CD4-positive, alpha-beta T cell treated with Interleukin-17A for 4 hours (primary cell): ENCODE measurements around the gene KCNN3.
A peak's percentile ranks its signal among the peaks of the same experiment; 100 is the strongest.

ENCODE experiments used
- DNase-seq: peaks from one replicate; pipeline ENCODE4 v3.0.0-alpha.2; 2020; ENCODE audit warnings: mixed read lengths

Gene KCNN3

DNA sequence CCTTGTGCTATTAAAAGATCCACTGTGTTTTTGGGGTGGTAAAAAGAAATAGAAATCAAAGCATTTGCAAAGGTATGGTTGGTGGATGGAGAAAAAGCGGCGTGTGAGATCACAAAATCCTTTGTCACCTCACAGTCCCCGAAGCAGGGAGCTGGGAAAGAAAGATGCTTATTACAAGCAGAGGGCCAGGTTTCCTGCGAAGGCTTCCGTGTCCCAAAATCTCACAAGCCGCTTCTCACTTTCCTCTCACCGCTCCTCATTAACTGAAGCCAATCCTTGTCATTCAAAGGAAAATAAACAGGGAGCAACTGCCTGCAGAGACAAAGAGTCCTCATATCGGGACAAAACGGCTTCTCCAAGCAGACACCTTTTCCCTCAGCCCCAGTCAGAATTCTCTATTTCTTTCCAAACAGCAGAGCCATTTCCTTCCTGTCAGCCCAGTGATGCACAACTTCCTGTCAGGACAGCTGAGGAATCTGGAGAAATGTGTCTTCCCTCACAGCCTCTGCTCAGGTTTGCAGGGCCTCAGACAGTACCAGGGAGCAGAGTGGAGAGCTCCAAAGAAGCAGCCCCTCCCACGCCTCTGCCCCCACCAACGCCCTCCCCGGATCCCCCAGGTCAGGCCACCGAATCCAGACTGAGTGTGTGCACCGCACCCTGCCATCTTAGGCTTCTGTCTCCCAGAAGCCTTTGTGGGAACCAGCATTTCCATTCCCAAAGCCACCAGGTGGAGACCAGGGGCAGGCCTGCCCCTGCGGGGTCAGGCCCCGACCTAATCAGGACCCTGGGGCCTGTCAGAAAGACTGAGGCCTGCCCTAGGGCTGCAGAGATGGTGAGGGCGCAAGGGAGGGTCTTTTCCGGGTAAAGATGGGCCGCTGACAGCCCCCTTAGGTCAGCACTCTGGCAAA, 29.6 kb downstream of the KCNN3 start:
- DNase-seq: no peak

DNA sequence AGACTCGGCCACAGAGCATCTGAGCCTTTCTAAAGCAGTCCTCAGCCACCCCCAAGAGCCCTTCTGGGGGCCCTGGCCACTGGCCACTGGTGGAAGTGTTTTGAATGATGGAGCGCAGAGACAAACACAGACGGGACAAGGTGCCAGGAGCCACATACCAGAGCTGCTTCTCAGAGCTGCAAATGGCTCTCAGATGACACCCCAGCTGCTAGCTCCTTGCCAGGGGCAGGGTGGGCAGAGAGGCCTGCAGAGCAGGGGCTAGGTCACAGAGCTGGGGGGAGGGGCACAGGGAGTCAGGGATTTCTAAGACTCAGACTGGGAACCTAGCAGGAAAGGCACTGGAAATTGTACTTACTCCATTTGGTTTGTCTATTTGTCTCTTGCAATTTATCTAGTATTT, 30.4 kb downstream of the KCNN3 start:
- no peak for DNase-seq

- no peak for DNase-seq
Measured at GRCh38 chr1:154838988-154839387, 31.1 kb downstream of the KCNN3 start.

GRCh38 chr1:154838461-154838860, 31.6 kb downstream of the KCNN3 start:
- DNase-seq: no peak

DNA sequence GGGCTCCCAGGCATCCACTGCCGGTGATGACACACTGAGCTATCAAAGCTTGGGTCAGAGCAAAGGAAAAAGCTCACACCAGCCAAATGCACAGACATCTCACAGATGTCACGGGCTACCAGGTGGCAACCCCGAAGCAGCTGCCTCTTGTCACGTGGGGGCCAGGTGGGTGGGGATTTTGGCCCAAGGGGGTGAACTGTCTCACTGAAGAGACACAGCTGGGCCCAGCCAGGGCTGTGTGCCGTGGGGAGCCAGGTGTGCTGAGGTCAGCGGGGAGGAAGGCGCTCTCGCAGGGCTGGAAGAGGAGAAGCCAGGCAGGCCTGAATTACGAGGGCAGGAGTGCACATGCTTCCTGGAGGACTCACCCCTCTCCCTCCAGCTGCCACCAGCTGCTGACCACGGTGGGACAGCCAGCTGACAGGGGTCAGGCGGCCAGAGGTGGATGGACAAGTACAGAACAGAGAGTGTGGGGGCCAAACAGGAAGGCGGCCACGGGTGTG, 32.4 kb downstream of the KCNN3 start:
- no peak for DNase-seq

DNA sequence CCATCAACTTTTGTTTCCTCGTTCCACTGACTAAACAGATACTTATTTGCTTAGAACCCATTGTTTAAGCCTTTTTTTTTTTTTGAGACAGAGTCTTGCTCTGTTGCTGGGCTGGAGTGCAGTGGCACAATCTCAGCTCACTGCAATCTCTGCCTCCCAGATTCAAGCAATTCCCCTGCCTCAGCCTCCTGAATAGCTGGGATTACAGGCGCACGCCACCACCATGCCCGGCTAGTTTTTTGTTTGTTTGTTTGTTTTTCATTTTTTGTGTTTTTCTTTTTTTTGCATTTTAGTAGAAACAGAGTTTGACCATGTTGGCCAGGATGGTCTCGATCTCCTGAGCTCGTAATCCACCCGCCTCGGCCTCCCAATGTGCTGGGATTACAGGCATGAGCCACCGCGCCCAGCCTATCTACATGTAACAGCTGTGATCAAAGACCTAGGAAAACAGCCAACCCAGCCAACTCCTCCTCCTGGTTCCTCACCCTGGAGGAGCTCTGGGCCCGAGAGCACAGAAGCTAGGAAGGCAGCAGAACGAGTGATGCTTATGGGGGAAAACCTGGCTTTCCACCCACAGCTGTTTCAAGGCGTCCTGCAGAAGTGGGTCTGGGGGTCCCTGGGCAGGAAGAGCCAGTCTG, 32.9 kb downstream of the KCNN3 start:
- DNase-seq: no peak

- DNase-seq: no peak
Measured at GRCh38 chr1:154835531-154836324, 34.4 kb downstream of the KCNN3 start.

GRCh38 chr1:154833841-154834240, 36.2 kb downstream of the KCNN3 start:
- no peak for DNase-seq

GRCh38 chr1:154833209-154833608, 36.9 kb downstream of the KCNN3 start:
- DNase-seq: no peak

DNA sequence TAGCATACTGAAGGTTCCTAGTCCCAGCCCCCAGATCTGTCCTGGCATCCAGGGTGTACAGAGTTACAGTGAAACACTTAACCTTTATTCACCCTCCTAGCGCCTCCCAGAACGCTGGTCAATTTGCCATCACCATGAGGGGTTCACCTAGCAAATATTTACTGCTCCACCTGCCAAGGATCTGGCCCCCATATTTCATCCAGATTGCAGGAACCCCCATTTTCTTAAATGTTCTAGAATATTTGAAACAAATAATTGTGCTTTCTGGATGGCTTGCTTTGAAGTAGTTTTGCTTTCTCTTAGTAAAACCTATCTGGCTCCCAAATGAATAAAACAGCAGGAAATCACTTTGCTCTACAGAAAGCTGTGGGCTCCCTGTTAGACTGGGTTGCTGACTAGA, 37.7 kb downstream of the KCNN3 start:
- DNase-seq: no peak

DNA sequence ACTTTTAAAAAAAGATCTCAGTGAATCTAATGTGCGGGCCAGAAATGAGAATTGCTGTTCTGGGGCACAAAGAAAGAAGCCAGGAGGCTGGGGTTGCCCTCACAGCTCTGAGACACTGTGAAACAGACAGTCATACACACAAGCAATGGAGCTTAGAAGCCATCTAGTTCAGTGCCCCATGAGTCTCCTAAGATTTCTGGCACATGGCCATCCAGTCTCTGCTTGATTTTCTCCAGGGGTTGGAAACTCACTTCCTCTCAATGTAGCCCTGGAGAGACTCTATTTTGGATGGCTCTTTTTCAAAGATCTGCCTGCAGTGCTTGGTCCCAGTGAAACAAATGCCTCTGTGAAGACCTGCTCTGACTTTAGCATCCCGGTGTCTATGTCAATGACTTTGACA, 38.6 kb downstream of the KCNN3 start:
- no peak for DNase-seq

GRCh38 chr1:154829062-154829461, 41.0 kb downstream of the KCNN3 start:
- DNase-seq: no peak

DNA sequence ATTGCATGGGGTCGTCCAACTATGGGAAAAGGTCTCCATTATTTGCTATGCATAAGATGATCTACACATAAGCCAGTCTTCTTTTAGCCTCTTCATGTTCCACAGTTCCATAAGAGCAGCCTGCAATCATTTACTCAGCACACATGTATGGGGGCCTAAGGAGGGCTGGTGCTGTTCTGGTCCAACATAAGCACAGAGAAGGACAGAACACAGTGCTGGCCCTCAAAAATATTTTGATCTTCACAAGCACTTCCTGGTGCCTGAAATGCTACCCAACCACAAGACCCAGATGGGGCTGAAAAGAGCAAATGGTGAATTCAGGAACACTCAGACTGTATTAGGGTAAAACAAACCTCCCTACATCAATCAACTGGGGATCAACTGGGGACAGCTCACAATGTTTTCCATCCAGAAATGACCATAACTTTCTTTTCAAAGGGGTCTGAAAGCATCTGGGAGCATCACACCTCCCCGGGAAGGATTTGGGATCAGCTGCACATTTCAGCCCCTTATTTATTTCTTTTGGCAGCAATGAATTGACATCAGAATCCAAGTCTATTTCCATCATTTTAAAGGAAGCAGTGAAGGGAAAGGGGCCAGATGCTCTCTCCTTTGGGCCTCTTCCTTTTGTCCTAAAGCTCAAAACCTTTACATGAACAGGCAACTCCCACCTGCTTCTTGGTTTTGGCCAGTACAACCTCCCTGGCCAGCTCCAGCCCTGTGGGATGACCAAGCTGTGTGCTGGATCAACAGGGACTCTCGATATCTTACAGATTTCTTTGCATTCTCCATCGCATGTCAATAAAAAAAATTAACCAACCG, 45.7 kb downstream of the KCNN3 start:
- DNase-seq: no peak

GRCh38 chr1:154822717-154823116, 47.4 kb downstream of the KCNN3 start:
- DNase-seq: no peak

DNA sequence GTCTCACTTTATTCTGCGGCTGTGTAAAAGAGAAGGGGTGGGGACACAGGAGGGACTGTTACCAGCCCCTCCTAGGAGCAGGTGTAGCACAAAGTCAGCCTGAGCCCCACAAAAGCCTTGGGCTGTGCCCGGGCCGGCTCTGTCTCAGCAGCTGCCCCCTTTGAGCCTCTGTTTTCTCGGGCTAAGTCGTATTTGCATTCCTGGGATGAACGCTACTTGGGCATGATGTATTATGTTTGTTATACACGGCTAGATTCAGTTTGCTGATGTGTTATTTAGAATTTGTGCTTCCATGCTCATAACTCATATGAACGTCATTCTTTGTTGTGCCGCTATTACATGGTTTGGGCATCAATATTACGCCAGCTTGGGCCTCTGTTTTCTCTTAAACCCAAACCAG, 47.8 kb downstream of the KCNN3 start:
- DNase-seq: no peak

DNA sequence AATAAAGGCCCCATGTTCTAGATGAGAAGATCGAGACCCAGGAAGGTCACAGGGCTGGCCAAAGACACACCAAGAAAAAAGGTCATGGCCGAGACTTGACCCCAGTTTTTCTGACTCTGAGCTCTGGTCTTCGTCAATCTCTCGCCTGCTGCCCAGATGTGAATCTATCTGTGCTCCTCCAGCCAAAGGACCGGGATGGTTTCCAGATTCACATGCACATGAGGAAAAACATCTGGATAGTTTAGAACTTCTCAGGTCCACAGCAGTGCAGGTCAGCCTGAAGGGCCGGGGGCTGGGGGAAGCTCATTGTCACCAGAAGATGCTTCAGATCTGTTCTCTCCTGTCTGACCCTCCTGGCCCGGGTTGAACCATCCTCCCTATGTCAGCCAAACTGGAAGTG, 49.0 kb downstream of the KCNN3 start:
- no peak for DNase-seq

- no peak for DNase-seq
Measured at GRCh38 chr1:154820646-154821045, 49.4 kb downstream of the KCNN3 start.

- DNase-seq: peak; percentile 43
Measured at GRCh38 chr1:154819628-154820590, 50.2 kb downstream of the KCNN3 start.

DNA sequence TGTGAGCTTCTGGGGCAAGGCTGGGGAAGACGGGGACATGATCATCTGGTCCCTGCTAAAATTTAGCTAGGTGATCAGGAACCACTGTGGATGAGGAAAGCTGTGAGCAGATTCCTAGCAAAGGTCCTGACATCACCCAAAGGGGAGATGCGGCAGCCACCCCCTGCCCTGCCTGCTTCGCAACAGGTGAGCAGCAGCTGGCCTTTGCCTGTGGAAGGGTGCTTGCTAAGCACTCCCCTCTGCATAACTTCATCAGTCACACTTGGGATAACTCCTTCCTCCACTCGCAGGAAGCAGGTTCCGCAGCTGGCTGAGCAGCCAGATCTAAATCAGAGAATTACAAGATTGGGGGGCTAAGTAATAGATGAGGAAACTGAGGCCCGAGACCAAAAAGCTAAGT, 51.2 kb downstream of the KCNN3 start:
- DNase-seq: no peak

GRCh38 chr1:154816937-154817336, 53.1 kb downstream of the KCNN3 start:
- no peak for DNase-seq

- no peak for DNase-seq
Measured at GRCh38 chr1:154816369-154816768, 53.7 kb downstream of the KCNN3 start.
